ENCODE data around the gene TTYH1.

- TF ChIP-seq TAF1 (IDR thresholded peaks at IDR 0.05; ENCODE audit: borderline replicate concordance, low read depth, low read length) (no peak), POLR2AphosphoS5 (IDR thresholded peaks at IDR 0.05; ENCODE audit: low read depth, low read length) (no peak)
Measured at GRCh38 chr19:54415208-54415900, at the start of gene TTYH1.
